Fibroblast of the conjunctiva (primary cell): Measurements from ENCODE around the gene ZBTB34.

ENCODE experiments used
- DNase-seq: peaks from one replicate; pipeline ENCODE4 v3.0.0-alpha.2; 2010; ENCODE audit warnings: low read depth

ZBTB34 gene

DNA sequence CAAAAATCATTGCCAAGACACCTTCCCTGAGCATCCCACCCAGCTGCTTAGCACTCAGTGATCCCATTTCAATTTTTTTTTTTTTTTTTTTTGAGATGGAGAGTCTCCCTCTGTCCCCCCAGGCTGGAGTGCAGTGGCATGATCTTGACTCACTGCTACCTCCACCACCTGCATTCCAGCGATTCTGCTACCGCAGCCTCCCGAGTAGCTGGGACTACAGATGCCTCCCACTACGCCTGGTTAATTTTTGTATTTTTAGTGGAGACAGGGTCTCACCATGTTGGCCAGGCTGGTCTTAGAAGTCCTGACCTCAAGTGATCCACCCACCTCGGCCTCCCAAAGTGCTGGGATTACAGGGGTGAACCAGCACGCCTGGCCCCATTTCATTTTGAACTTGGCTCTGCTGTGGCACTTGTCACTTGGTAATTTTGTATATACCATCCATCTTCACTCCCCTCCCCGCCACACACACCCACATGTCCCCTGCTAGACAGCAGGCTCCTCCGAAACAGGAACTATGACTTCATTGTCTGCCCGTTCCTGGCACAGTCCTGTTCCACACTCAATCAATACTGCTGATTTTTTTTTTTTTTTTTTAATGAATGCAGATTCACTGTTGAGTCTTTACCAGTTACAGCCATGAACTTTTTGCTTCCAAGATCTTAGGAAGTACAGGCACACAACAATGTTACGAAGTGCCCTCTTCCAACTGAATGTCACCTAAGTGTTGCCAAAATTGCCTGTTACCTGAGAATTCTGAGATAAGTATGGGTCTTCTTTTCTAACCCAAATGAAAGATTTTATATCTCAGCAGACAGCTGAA, 17.3 kb upstream of the ZBTB34 start:
- DNase-seq = no peak

GRCh38 chr9:126844085-126844484, 16.4 kb upstream of the ZBTB34 start:
- peak; percentile 55 for DNase-seq

- DNase-seq = no peak
Measured at GRCh38 chr9:126847051-126847450, 13.4 kb upstream of the ZBTB34 start.

DNA sequence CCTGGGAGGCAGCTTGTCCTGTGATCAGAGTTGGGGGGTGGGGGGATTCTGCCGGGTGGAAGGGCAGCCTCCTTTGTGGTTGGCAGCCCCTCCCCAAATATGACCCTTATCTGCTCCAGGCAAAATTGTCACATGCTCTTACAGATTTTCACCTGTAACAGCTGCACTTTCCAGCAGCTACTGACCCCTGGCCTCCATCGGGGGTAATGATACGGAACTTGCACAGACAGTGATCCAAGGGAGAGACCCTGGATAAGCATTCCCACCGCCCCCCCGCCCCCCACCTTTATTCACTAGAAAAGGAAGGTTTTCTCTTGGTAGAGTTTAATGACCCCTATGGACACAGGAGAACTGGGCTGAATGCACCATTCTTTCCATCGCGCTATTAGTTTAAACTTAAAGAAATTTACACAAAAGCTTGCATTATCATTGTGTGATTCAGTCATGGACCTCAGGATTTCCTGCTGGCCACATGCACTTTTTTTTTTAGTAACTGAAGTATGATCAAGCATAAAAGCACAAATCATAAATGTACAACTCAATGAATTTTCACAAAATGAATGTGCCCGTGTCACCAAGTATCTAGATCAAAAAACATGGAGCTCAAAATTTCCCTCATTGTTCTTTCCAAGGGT, 10.7 kb upstream of the ZBTB34 start:
- no peak for DNase-seq

GRCh38 chr9:126851286-126851880, 9.1 kb upstream of the ZBTB34 start:
- DNase-seq = no peak

GRCh38 chr9:126852086-126852688, 8.3 kb upstream of the ZBTB34 start:
- no peak for DNase-seq

DNA sequence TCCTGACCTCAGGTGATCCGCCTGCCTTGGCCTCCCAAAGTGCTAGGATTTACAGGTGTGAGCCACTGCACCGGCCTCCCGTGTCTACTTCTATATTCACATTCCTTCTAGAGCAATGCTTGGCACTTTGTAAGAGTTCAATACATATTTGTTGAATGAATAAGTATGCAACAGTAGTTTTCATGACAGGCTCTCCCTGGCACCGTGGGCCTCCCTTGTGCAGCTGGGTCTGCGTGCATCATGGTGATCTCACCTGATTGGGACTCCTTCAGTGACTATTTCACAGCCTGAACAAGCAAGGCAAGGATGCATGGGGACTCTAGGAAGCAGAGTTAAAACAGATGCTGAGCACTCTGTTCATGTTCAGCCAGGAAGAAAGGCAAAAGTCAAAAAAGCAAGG, 6.8 kb upstream of the ZBTB34 start:
- DNase-seq = no peak

DNA sequence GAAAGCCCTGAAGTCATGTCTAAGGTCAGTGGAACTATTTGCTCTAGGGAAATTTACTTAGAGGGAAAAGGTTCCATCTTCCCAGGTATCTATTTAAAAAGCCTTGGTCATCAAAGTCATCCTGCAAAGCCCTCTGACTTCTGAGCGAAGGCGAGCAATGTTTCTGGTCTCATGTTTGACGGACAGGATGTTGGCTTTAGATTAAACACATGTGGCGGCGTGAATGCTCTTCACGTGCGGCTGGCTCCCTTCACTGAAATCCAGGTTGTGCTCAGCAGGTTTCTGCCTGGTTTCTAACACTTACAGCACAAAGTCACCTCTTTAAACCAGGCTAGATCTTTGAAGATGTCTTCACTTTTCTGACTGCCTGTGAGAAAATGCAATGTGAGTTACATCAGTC, 5.7 kb upstream of the ZBTB34 start:
- no peak for DNase-seq

GRCh38 chr9:126856326-126856877, 4.0 kb upstream of the ZBTB34 start:
- DNase-seq = no peak

DNA sequence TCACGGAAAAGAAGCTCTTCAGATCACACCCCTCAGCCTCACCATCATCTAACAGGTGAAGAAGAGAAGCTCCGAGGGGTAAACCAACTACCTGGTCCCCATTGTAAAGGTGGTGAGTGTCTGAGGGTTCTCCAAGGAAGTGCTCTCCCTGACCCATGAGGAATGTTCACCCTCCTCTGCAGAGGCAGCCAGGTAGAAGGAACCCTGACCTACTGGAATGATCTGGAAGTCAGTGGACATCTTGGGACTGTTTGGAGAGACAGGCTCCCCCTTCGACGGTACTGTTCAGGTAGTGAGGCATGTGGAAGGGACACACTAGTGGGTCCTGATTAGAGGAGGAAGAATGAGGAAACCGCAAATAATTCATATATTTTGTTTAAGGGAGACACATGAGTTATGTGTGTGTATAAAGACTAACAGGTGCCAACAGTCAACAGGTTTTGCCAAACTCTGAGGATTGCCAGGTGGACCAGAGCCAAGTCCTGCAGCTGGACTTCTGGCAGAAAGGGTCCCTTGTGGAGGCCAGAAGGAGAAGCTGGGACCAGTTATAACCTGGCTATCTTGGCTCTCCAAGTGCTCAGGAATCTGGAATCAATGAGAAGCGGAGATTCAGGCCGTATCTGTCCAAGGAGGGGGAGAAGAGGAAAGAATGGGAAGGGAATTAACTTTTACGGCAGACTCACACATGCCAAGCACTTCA, 3.0 kb upstream of the ZBTB34 start:
- DNase-seq = peak; percentile 47

- DNase-seq = no peak
Measured at GRCh38 chr9:126859111-126859510, 1.3 kb upstream of the ZBTB34 start.

- no peak for DNase-seq
Measured at GRCh38 chr9:126860757-126861466, 473 bp downstream of the ZBTB34 start.

GRCh38 chr9:126861707-126862103, 1.3 kb downstream of the ZBTB34 start:
- DNase-seq = peak; percentile 61

- DNase-seq = no peak
Measured at GRCh38 chr9:126862104-126862761, 1.8 kb downstream of the ZBTB34 start.

DNA sequence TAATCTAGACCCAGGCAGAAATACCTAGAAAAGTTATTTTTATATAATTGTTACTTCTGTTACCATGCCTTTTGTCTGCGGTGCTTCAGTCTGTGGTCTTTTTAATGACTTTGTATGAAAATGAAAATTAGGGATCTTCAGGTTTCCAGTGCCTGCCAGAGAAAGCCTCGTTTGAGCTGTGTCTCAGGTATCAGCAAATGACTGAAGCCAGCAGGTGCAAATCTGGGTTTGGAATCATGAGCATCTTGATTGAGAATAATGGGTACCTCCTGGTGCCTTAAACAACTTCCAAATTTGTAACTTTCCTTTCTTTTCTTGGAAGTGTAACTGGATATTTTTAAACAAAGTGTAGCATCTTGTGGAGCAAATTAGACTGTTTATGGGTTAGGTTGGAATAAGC, 4.3 kb downstream of the ZBTB34 start:
- DNase-seq = no peak

GRCh38 chr9:126869368-126869767, 8.9 kb downstream of the ZBTB34 start:
- no peak for DNase-seq

GRCh38 chr9:126872516-126872915, 12.1 kb downstream of the ZBTB34 start:
- no peak for DNase-seq

DNA sequence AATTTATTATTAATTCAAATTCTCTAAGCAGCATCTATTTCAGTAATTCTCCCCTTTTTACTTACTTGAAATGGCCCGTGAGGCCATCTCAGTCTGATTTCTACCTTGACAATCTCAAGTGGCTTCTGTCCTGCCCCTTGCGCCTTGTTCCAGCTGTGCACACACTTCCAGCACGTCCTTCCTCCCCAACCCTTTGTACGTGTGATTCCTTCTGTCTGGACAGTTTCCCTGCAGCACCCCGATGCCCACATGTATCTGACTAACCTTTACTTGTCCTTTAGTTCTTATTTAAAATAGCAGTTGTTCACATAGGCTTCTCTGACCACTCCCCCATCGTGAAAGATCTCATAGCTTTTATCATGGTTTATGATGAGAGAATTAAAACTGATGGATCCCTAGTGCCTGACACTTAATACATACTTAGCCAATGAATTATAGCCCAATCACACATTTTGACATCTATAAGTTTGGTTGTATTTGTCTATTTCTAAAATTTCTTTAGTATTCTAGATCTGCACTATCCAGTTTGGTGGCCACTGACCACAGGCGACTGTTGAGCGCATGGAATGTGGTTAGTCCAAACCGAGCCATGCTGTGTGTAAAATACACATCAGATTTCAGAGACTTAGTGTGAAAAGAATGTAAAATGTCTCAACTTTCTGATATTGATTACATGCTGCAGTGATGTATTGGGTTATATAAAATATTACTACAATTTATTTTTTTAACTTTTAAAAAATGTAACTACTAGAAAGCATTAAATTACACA, 14.3 kb downstream of the ZBTB34 start:
- DNase-seq = no peak

DNA sequence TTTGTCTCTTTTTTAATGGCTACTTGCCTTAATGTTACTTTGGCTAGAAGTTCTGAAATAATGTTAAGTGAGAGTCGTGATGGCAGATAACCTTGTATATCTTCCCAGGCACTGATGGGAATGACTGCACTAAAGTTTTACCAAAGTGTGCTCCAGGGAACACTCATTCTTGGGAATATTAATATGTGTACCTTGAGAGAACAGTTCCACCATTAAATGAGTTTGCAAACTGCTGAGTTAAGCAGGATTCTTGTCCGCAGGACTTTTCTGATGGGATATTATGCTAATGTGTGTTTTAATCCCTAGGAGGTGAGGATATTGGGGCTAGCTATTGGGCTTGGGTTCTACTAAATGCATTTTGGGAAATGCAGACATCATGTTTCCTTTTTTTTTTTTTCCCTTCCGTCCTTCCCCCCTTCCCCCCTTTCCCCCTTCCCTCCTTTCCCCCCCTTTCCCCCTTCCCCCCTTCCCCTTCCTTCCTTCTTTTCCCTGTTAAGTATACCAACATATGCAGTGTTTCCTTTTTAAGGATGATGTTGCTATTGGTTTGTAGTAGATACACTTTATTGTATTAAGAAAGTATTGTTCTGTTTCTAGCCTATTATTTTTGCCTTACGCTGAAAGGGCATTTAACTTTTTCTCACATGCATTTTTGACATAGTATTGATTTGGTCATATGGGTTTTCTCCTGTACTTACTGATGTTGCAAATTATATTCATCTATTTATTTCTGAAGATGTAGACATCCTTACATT, 15.5 kb downstream of the ZBTB34 start:
- DNase-seq = no peak
